ENCODE data around the gene TNFRSF13B.

The TNFRSF13B gene

GRCh38 chr17:16929757-16930520 is 42.0 kb downstream of the TNFRSF13B start:
- H3K4me3 ChIP-seq (ENCODE audit: insufficient read depth, low read length, poor library complexity, severe bottlenecking) = no peak overlapping the region
- no peak for TF ChIP-seq EZH2phosphoT487 (conservative IDR thresholded peaks at IDR 0.05; ENCODE audit: low read length)
- TF ChIP-seq CTCF (IDR thresholded peaks at IDR 0.05; ENCODE audit: insufficient read depth, low read length, poor library complexity, severe bottlenecking) = no peak
- no peaks in the 10 kb centered on the region for H3F3A ChIP-seq (ENCODE audit: insufficient read depth)
- no peaks in the 10 kb centered on the region for H3K36me3 ChIP-seq (ENCODE audit: low read length)
- H2AFZ ChIP-seq (ENCODE audit: low read depth, low read length, severe bottlenecking) = no peak overlapping the region
- H4K20me1 ChIP-seq (ENCODE audit: low read depth, low read length) = no peaks in the 10 kb centered on the region
- no peaks in the 10 kb centered on the region for H3K79me2 ChIP-seq (ENCODE audit: insufficient read depth, low read length)
- no peak overlapping the region for H3K4me2 ChIP-seq (ENCODE audit: low read depth, low read length, poor library complexity, severe bottlenecking)
- no peaks in the 10 kb centered on the region for H3K9me3 ChIP-seq (ENCODE audit: insufficient read depth, low read length)
- H3K9ac ChIP-seq (ENCODE audit: low read length) = no peak overlapping the region
- no peak overlapping the region for H3K27ac ChIP-seq (ENCODE audit: low read depth, low read length)
- H3K27me3 ChIP-seq (ENCODE audit: low read length) = no peaks in the 10 kb centered on the region
- H3K9me2 ChIP-seq (replicated peaks; ENCODE audit: insufficient read depth, low read length) = no peaks in the 10 kb centered on the region

GRCh38 chr17:16929035-16929680 is 42.8 kb downstream of the TNFRSF13B start:
- Histone ChIP-seq H3K9me2 (replicated peaks; ENCODE audit: insufficient read depth, low read length) (no peaks in the 10 kb centered on the region), H2AFZ (ENCODE audit: low read depth, low read length, severe bottlenecking) (no peak overlapping the region), H3K27ac (ENCODE audit: low read depth, low read length) (no peak overlapping the region), H3K36me3 (ENCODE audit: low read length) (no peaks in the 10 kb centered on the region), H3K9ac (ENCODE audit: low read length) (no peak overlapping the region), H4K20me1 (ENCODE audit: low read depth, low read length) (no peaks in the 10 kb centered on the region), H3F3A (ENCODE audit: insufficient read depth) (no peaks in the 10 kb centered on the region), H3K4me3 (ENCODE audit: insufficient read depth, low read length, poor library complexity, severe bottlenecking) (no peak overlapping the region), H3K27me3 (ENCODE audit: low read length) (no peaks in the 10 kb centered on the region), H3K9me3 (ENCODE audit: insufficient read depth, low read length) (no peaks in the 10 kb centered on the region), H3K79me2 (ENCODE audit: insufficient read depth, low read length) (no peaks in the 10 kb centered on the region), H3K4me2 (ENCODE audit: low read depth, low read length, poor library complexity, severe bottlenecking) (no peak overlapping the region)
- TF ChIP-seq EZH2phosphoT487 (conservative IDR thresholded peaks at IDR 0.05; ENCODE audit: low read length) (no peak), CTCF (IDR thresholded peaks at IDR 0.05; ENCODE audit: insufficient read depth, low read length, poor library complexity, severe bottlenecking) (no peak)

GRCh38 chr17:16928406-16929034 is 43.4 kb downstream of the TNFRSF13B start:
- Histone ChIP-seq H3K9ac (ENCODE audit: low read length) (no peak overlapping the region), H3K4me2 (ENCODE audit: low read depth, low read length, poor library complexity, severe bottlenecking) (no peak overlapping the region), H3K9me3 (ENCODE audit: insufficient read depth, low read length) (no peaks in the 10 kb centered on the region), H2AFZ (ENCODE audit: low read depth, low read length, severe bottlenecking) (no peak overlapping the region), H3K9me2 (replicated peaks; ENCODE audit: insufficient read depth, low read length) (no peaks in the 10 kb centered on the region), H3K4me3 (ENCODE audit: insufficient read depth, low read length, poor library complexity, severe bottlenecking) (no peak overlapping the region), H3K27ac (ENCODE audit: low read depth, low read length) (no peak overlapping the region), H3K79me2 (ENCODE audit: insufficient read depth, low read length) (no peaks in the 10 kb centered on the region), H3K36me3 (ENCODE audit: low read length) (no peaks in the 10 kb centered on the region), H3F3A (ENCODE audit: insufficient read depth) (no peaks in the 10 kb centered on the region), H4K20me1 (ENCODE audit: low read depth, low read length) (no peaks in the 10 kb centered on the region), H3K27me3 (ENCODE audit: low read length) (no peaks in the 10 kb centered on the region)
- TF ChIP-seq CTCF (IDR thresholded peaks at IDR 0.05; ENCODE audit: insufficient read depth, low read length, poor library complexity, severe bottlenecking) (no peak), EZH2phosphoT487 (conservative IDR thresholded peaks at IDR 0.05; ENCODE audit: low read length) (no peak)

Data from SU-DHL-6 (cell line).